K562 (cell line): ENCODE data around the gene SCYGR8. TPM values are rescaled to one million over a fixed set of nuclear protein-coding genes. Genes with fewer than 3 reads are reported as not detected.

Experiments used
- ASH1L ChIP-seq: fragments of 450-650 bp; IDR thresholded peaks from 2 replicates; pipeline ENCODE4 v1.6.1; 2018; ENCODE audit warnings: borderline replicate concordance, mild to moderate bottlenecking, low read depth; ENCODE audit not compliant: partially characterized antibody
- EGR1 ChIP-seq: fragments of 450-650 bp; conservative IDR thresholded peaks from 2 replicates; pipeline ENCODE4 v1.6.1; 2017; ENCODE audit warnings: mild to moderate bottlenecking
- ETV6 ChIP-seq, 3 experiments: fragments of 150-350 bp in 1 of 3; sonication (generic) in 1 of 3; formaldehyde crosslinking in 1 of 3; IDR thresholded peaks; 2 replicates each; pipeline versions ENCODE4 v1.6.1 to v1.8.0; 2014 to 2022; ENCODE audit warnings: borderline replicate concordance in 2 of 3, low read depth in 2 of 3, antibody characterized with exemption in 1 of 3, low read length in 1 of 3, mild to moderate bottlenecking in 1 of 3, missing genetic modification reagents in 1 of 3
- FOXJ3 ChIP-seq: sonication (generic); formaldehyde crosslinking; IDR thresholded peaks from 2 replicates; pipeline ENCODE4 v1.4.0; 2020; ENCODE audit warnings: mild to moderate bottlenecking, missing genetic modification reagents
- GATAD2A ChIP-seq: fragments of 450-650 bp; IDR thresholded peaks from 2 replicates; pipeline ENCODE4 v1.6.1; 2017
- HINFP ChIP-seq: fragments of 450-650 bp; conservative IDR thresholded peaks from 2 replicates; pipeline ENCODE4 v1.6.1; 2016; ENCODE audit warnings: missing genetic modification characterization, low read depth, mild to moderate bottlenecking, control low read depth, missing compliant biosample characterization
- IFI16 ChIP-seq: fragments of 250-450 bp; sonication (Bioruptor Pico); IDR thresholded peaks from 2 replicates; pipeline ENCODE4 v2.1.2; 2022; ENCODE audit warnings: mild to moderate bottlenecking, inconsistent platforms
- KAT2B ChIP-seq: IDR thresholded peaks from one replicate; pipeline ENCODE4 v1.6.1; 2012; ENCODE audit warnings: low read depth, mild to moderate bottlenecking, control low read depth, inconsistent platforms, low read length, moderate library complexity
- NCOR1 ChIP-seq: fragments of 450-650 bp; IDR thresholded peaks from 2 replicates; pipeline ENCODE4 v1.6.1; 2016; ENCODE audit warnings: mild to moderate bottlenecking, moderate library complexity
- PCBP1 ChIP-seq: fragments of 200-400 bp; formaldehyde crosslinking; IDR thresholded peaks from 2 replicates; pipeline ENCODE4 v1.6.1; 2018; ENCODE audit warnings: mild to moderate bottlenecking, low read depth, low read length; ENCODE audit not compliant: poor library complexity, severe bottlenecking
- SREBF1 ChIP-seq: fragments of 150-350 bp; IDR thresholded peaks from 2 replicates; pipeline ENCODE4 v1.6.1; 2014; ENCODE audit warnings: antibody characterized with exemption, low read depth, low read length, borderline replicate concordance
- TRIM24 ChIP-seq, 2 experiments: fragments of 450-650 bp; IDR thresholded peaks; 2 replicates each; pipeline ENCODE4 v1.6.1; 2016
- ZNF551 ChIP-seq: fragments of 250-450 bp; sonication (Bioruptor Pico); IDR thresholded peaks from 2 replicates; pipeline ENCODE4 v1.5.0; 2021; ENCODE audit warnings: mild to moderate bottlenecking, moderate library complexity
- ZNF584 ChIP-seq: fragments of 200-800 bp; sonication (Bioruptor generic); IDR thresholded peaks from 2 replicates; pipeline ENCODE4 v1.6.1; 2016; ENCODE audit warnings: low read depth, mild to moderate bottlenecking, missing genetic modification characterization, missing compliant biosample characterization
- polyA plus RNA-seq, 8 experiments: library from polyadenylated mRNA; depleted of rRNA in 4 of 8; stranded (reverse) in 5 of 8; unstranded in 3 of 8; fragments of >200 nt; fragmentation: Nextera tagmentation in 2 of 8; fragmentation: Illumina TruSeq in 1 of 8; extraction: Ambion mirVana in 2 of 8; extraction: Trizol in 1 of 8; gene quantifications; 2 replicates each; pipeline versions ENCODE4 v1.2.1 to v1.2.3, GENCODE V29; 2011 to 2014; ENCODE audit warnings: inconsistent platforms in 1 of 8, missing spikeins in 1 of 8
- total RNA-seq, 7 experiments: library from RNA; depleted of rRNA in 6 of 7; stranded (reverse); fragments of >200 nt in 6 of 7; fragmentation: Illumina TruSeq in 2 of 7; extraction: Trizol in 2 of 7; gene quantifications; 2 replicates each; pipeline versions ENCODE4 v1.2.1 to v1.2.3, GENCODE V29; 2011 to 2021; ENCODE audit warnings: low replicate concordance in 1 of 7
- TF ChIP-seq, protein P1 (sequence below): fragments of 250-450 bp; sonication (Bioruptor Pico); IDR thresholded peaks from 2 replicates; pipeline ENCODE4 v1.4.0; 2020; ENCODE audit warnings: mild to moderate bottlenecking, moderate library complexity

The SCYGR8 gene
- total and polyA plus RNA-seq, 9 of the 15 experiments (the other 6 are each of a cell fraction or from before 2014, with no cell fraction given): not detected

DNA sequence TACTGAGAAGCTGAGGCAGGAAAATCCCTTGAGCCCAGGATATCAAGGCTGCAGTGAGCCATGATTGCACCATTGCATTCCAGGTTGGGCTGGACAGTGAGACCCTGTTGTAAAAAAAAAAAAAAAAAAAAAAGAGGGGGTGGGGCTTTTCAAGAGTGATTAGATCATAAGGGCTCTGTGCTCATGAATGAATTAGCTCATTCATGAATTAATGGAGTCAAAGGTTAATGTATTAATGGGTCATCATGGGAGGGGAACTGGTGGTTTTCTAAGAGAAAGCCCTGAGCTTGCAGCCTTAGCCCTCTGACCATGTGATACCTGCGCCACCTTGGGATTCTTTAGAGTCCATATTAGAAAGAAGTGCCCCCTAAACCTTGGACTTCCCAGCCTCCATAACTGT, 32.4 kb upstream of the SCYGR8 start (continued):
- no peak for TF ChIP-seq ETV6 (IDR thresholded peaks at IDR 0.05; ENCODE audit: borderline replicate concordance in 1 of 2, low read depth in 2 of 2, low read length in 1 of 2)
- no peak for TF ChIP-seq ETV6 (CRISPR knock-in tag; IDR thresholded peaks at IDR 0.05; ENCODE audit: borderline replicate concordance)
- no peak for TF ChIP-seq NCOR1
- no peak for TF ChIP-seq FOXJ3 (CRISPR knock-in tag)
- TF ChIP-seq IFI16: no peak
- TF ChIP-seq, protein P1, sequence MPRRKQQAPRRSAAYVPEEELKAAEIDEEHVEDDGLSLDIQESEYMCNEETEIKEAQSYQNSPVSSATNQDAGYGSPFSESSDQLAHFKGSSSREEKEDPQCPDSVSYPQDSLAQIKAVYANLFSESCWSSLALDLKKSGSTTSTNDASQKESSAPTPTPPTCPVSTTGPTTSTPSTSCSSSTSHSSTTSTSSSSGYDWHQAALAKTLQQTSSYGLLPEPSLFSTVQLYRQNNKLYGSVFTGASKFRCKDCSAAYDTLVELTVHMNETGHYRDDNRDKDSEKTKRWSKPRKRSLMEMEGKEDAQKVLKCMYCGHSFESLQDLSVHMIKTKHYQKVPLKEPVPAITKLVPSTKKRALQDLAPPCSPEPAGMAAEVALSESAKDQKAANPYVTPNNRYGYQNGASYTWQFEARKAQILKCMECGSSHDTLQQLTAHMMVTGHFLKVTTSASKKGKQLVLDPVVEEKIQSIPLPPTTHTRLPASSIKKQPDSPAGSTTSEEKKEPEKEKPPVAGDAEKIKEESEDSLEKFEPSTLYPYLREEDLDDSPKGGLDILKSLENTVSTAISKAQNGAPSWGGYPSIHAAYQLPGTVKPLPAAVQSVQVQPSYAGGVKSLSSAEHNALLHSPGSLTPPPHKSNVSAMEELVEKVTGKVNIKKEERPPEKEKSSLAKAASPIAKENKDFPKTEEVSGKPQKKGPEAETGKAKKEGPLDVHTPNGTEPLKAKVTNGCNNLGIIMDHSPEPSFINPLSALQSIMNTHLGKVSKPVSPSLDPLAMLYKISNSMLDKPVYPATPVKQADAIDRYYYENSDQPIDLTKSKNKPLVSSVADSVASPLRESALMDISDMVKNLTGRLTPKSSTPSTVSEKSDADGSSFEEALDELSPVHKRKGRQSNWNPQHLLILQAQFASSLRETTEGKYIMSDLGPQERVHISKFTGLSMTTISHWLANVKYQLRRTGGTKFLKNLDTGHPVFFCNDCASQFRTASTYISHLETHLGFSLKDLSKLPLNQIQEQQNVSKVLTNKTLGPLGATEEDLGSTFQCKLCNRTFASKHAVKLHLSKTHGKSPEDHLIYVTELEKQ (CRISPR knock-in tag): no peak
- TF ChIP-seq ASH1L: no peak
- TF ChIP-seq KAT2B: no peak
- no peak for TF ChIP-seq ZNF584
- no peak for TF ChIP-seq TRIM24 (IDR thresholded peaks at IDR 0.05)
- no peak for TF ChIP-seq GATAD2A
- TF ChIP-seq SREBF1: no peak
- no peak for TF ChIP-seq PCBP1
- no peak for TF ChIP-seq HINFP
- TF ChIP-seq ZNF551 (CRISPR knock-in tag): no peak
- no peak for TF ChIP-seq EGR1
- TF ChIP-seq, all 486 proteins: peak for 0
